Endodermal cell (in vitro differentiated cells): ENCODE data around the gene OR1I1. TPM values are rescaled to one million over a fixed set of nuclear protein-coding genes. Genes with fewer than 3 reads are reported as not detected.
"Not testable (repeated sequence)": the region's sequence is repeated elsewhere in the genome, so short reads cannot be mapped to it uniquely, and the experiment has no call there.

Experiments used
- DNase-seq: peaks from one replicate; pipeline ENCODE4 v3.0.0-alpha.2; 2017
- H3K27ac ChIP-seq: 2 replicates; pipeline ENCODE4 v1.5.1; 2013; ENCODE audit warnings: mild to moderate bottlenecking, low read depth, low read length, moderate library complexity
- H3K27me3 ChIP-seq: 2 replicates; pipeline ENCODE4 v1.6.1; 2013; ENCODE audit warnings: mild to moderate bottlenecking, low read length, moderate library complexity; ENCODE audit not compliant: insufficient read depth, control insufficient read depth, poor library complexity, severe bottlenecking
- H3K36me3 ChIP-seq: 2 replicates; pipeline ENCODE4 v1.7.0; 2013; ENCODE audit warnings: mild to moderate bottlenecking, low read length, moderate library complexity; ENCODE audit not compliant: control insufficient read depth, insufficient read depth
- H3K4me1 ChIP-seq: one replicate; pipeline ENCODE4 v1.7.0; 2013; ENCODE audit warnings: low read length; ENCODE audit not compliant: control insufficient read depth, insufficient read depth
- H3K4me3 ChIP-seq: 2 replicates; pipeline ENCODE4 v1.5.1; 2013; ENCODE audit warnings: mild to moderate bottlenecking, low read length, moderate library complexity
- H3K9ac ChIP-seq: 2 replicates; pipeline ENCODE4 v1.6.1; 2013; ENCODE audit warnings: mild to moderate bottlenecking, low read length, moderate library complexity; ENCODE audit not compliant: poor library complexity, severe bottlenecking; ENCODE audit errors: extremely low read depth
- H3K9me3 ChIP-seq: 2 replicates; pipeline ENCODE4 v1.6.1; 2013; ENCODE audit warnings: mild to moderate bottlenecking, low read length, moderate library complexity; ENCODE audit not compliant: control insufficient read depth
- H3K27ac Mint-ChIP-seq: 2 replicates; pipeline ENCODE4 v1.8.0; 2020; ENCODE audit warnings: mixed read lengths
- H3K27me3 Mint-ChIP-seq: 2 replicates; pipeline ENCODE4 v1.8.0; 2021; ENCODE audit warnings: mild to moderate bottlenecking, mixed read lengths; ENCODE audit not compliant: insufficient read depth
- H3K36me3 Mint-ChIP-seq: 2 replicates; pipeline ENCODE4 v1.8.0; 2020; ENCODE audit warnings: low read depth, mixed read lengths
- H3K4me1 Mint-ChIP-seq: 2 replicates; pipeline ENCODE4 v1.8.0; 2020; ENCODE audit warnings: mixed read lengths
- H3K4me3 Mint-ChIP-seq: 2 replicates; pipeline ENCODE4 v1.8.0; 2020; ENCODE audit warnings: mild to moderate bottlenecking, moderate library complexity, mixed read lengths
- H3K9me3 Mint-ChIP-seq: 2 replicates; pipeline ENCODE4 v1.8.0; 2020; ENCODE audit warnings: mild to moderate bottlenecking, mixed read lengths
- CTCF ChIP-seq: fragments of 200-600 bp; sonication (generic); conservative IDR thresholded peaks from 2 replicates; pipeline ENCODE4 v1.5.0; 2021; ENCODE audit warnings: antibody characterized with exemption, mild to moderate bottlenecking
- WGBS, 2 experiments: methylation state at CpG; one replicate each; pipeline versions ENCODE4 v1.1.5 to v1.1.7; 2013; ENCODE audit warnings: missing lambda C conversion rate in 2 of 2, mixed read lengths in 1 of 2; ENCODE audit not compliant: insufficient coverage in 1 of 2, insufficient read length in 1 of 2; 5-methylcytosine and 5-hydroxymethylcytosine counted together
- total RNA-seq, 2 donors: library from RNA; stranded (reverse); fragmentation: NEBNext Ultra II Directional in 1 of 2; extraction: Animal tissue kit (Norgen Biotek cat#: 25700) in 1 of 2; gene quantifications; 2 replicates in 1 of 2; 3 replicates in 1 of 2; pipeline ENCODE4 v1.2.1, GENCODE V29; 2021

Gene OR1I1
- total RNA-seq, 2 donors from 2014 or later = not detected

DNA sequence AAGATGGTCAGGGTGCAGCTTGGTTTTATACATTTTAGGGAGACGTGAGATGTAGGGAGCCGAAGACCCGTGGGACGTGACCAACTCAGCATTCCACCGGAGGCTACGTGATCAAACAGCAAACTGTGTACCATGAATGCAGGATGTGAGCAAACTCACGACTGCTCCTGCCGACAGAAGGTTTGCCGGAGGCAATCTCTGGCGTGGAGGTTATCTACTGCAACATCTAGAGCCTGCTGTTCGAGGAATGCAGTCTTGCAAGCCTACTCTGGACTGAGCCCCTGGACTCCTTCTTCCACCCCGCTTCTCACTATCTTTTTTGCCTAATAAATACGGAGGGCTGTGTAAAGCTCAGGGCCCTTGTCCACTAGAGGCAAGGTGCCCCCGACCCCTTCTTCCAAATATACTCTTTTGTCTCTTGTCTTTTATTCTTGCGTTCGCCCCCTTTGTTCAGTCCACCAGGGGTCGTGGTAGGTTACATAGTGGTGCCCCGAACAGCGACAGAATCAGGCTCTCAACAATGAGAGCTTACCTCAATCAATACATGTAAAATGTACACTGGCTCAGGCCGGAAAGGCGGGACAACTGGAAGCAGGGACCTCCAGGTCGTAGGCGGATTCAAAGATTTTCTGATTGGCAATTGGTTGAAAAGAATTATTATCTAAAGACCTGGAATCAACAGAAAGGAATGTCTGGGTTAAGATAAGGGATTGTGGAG is 8.9 kb upstream of the OR1I1 start:
- Histone ChIP-seq H3K9ac (no peak overlapping the region), H3K4me1 (no peaks in the 10 kb centered on the region), H3K27ac (no peak overlapping the region), H3K4me3 (no peak overlapping the region), H3K27me3 (no peaks in the 10 kb centered on the region), H3K9me3 (peaks cover 11% of the 10 kb centered on the region), H3K36me3 (no peaks in the 10 kb centered on the region)
- Mint-ChIP-seq H3K27ac (no peak overlapping the region), H3K36me3 (no peaks in the 10 kb centered on the region), H3K4me1 (no peaks in the 10 kb centered on the region), H3K9me3 (peaks cover 47% of the 10 kb centered on the region), H3K4me3 (no peak overlapping the region), H3K27me3 (no peaks in the 10 kb centered on the region)
- peak; percentile 26 for TF ChIP-seq CTCF
- peak; percentile 62 for DNase-seq
- WGBS, 2 experiments = 80 to 84% methylated on average over 16 to 23 of the region's 23 CpGs

DNA sequence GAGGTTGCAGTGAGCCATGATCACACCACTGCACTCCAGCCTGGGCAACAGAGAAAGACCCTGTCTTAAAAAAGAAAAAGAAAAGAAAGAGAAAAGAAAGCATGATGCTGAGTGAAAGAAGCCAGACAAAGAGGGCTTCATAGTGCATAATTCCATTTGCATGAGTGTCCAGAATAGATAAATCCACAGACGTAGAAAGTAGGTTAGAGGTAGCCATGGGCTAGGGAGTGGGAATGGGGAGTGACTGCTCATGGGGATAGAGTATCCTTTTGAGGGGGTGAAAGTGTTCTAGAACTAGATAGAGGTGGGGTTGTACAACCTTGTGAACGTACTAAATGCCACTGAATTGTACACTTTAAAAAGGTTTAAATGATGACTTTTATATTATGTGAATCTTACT is 7.6 kb upstream of the OR1I1 start:
- Mint-ChIP-seq H3K4me3 (no peak overlapping the region), H3K27ac (no peak overlapping the region), H3K9me3 (peaks cover 45% of the 10 kb centered on the region), H3K27me3 (no peaks in the 10 kb centered on the region), H3K4me1 (no peaks in the 10 kb centered on the region), H3K36me3 (no peaks in the 10 kb centered on the region)
- no peak for TF ChIP-seq CTCF
- Histone ChIP-seq H3K9ac (no peak overlapping the region), H3K36me3 (no peaks in the 10 kb centered on the region), H3K9me3 (peaks cover 11% of the 10 kb centered on the region), H3K27me3 (no peaks in the 10 kb centered on the region), H3K4me3 (no peak overlapping the region), H3K27ac (no peak overlapping the region), H3K4me1 (no peaks in the 10 kb centered on the region)
- DNase-seq = no peak
- WGBS, 2 experiments = 65 to 82% methylated on average over 1 to 2 of the region's 2 CpGs

GRCh38 chr19:15075806-15076205 is 6.2 kb upstream of the OR1I1 start:
- no peak overlapping the region for H3K9ac ChIP-seq
- WGBS, 2 experiments = 85 to 87% methylated on average over 3 of the region's 4 CpGs
- H3K9me3 ChIP-seq = peaks cover 11% of the 10 kb centered on the region
- H3K36me3 ChIP-seq = no peaks in the 10 kb centered on the region
- H3K4me1 ChIP-seq = no peaks in the 10 kb centered on the region
- Mint-ChIP-seq H3K4me3 (no peak overlapping the region), H3K27ac (no peak overlapping the region), H3K4me1 (no peaks in the 10 kb centered on the region), H3K9me3 (peaks cover 34% of the 10 kb centered on the region), H3K27me3 (no peaks in the 10 kb centered on the region), H3K36me3 (no peaks in the 10 kb centered on the region)
- DNase-seq = no peak
- no peak overlapping the region for H3K27ac ChIP-seq
- no peak overlapping the region for H3K4me3 ChIP-seq
- H3K27me3 ChIP-seq = no peaks in the 10 kb centered on the region
- no peak for TF ChIP-seq CTCF

- not testable (repeated sequence) for H3K27ac Mint-ChIP-seq, H3K4me1 Mint-ChIP-seq, H3K4me1 ChIP-seq, H3K36me3 ChIP-seq, H3K4me3 Mint-ChIP-seq, H3K36me3 Mint-ChIP-seq, H3K9me3 ChIP-seq, DNase-seq, H3K9ac ChIP-seq, H3K27ac ChIP-seq, H3K4me3 ChIP-seq, H3K27me3 ChIP-seq, H3K27me3 Mint-ChIP-seq
- H3K9me3 Mint-ChIP-seq = peaks cover 12% of the 10 kb centered on the region
- WGBS, 2 experiments = 70 to 100% methylated on average over 1 to 4 of the region's 4 CpGs
Observed at GRCh38 chr19:15080002-15080401, 2.0 kb upstream of the OR1I1 start.
